GM20000 (cell line): ENCODE data around the gene GALNT1.

Experiments used
- DNase-seq: peaks from one replicate; pipeline ENCODE4 v3.0.0; 2012; ENCODE audit warnings: low spot score
- TF ChIP-seq, protein P1 (sequence below): IDR thresholded peaks from 2 replicates; pipeline ENCODE4 v1.5.1; 2012; ENCODE audit warnings: mild to moderate bottlenecking, control low read depth; ENCODE audit errors: extremely low read depth, missing control alignments

The GALNT1 gene

DNA sequence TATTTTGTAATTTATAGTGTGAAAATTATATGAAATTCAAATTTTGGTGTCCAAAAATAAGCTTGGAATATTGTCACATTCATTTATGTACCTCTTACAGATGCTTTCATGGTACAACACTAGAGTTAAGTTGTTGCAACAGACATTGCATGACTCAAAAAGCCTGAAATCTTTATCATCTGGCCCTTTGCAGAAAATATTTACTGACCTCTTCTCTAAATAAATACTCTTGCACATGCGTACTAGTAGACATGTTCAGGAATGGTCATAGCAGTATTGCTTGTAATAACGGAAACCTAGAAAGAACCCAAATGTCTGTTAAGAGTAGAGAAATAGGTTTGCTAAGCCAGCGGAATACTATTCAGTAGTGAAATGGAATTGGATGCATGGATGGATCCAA lies 60.4 kb downstream of the GALNT1 start:
- TF ChIP-seq, protein P1, sequence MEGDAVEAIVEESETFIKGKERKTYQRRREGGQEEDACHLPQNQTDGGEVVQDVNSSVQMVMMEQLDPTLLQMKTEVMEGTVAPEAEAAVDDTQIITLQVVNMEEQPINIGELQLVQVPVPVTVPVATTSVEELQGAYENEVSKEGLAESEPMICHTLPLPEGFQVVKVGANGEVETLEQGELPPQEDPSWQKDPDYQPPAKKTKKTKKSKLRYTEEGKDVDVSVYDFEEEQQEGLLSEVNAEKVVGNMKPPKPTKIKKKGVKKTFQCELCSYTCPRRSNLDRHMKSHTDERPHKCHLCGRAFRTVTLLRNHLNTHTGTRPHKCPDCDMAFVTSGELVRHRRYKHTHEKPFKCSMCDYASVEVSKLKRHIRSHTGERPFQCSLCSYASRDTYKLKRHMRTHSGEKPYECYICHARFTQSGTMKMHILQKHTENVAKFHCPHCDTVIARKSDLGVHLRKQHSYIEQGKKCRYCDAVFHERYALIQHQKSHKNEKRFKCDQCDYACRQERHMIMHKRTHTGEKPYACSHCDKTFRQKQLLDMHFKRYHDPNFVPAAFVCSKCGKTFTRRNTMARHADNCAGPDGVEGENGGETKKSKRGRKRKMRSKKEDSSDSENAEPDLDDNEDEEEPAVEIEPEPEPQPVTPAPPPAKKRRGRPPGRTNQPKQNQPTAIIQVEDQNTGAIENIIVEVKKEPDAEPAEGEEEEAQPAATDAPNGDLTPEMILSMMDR, result no peak
- DNase-seq, result no peak

DNA sequence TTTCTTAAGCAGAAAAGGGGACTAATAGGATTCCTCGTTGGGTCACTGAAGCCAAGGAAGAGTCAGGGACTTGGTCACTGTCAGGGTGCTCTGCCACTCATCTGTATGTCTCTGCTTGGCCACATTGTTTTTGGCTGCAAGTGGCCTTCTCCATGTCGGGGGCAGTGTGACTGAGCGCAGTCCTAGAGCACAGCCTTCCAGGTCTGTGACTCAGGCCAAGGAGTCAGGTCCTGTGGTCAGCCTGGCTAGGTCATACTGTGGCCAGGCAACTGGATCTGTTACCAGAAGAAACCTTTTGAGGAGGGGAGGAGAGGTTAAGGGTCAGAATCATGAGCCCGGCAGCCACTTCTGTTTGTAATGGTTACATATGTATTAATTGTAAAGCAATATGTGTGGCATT lies 61.3 kb downstream of the GALNT1 start:
- TF ChIP-seq, protein P1, result no peak

DNA sequence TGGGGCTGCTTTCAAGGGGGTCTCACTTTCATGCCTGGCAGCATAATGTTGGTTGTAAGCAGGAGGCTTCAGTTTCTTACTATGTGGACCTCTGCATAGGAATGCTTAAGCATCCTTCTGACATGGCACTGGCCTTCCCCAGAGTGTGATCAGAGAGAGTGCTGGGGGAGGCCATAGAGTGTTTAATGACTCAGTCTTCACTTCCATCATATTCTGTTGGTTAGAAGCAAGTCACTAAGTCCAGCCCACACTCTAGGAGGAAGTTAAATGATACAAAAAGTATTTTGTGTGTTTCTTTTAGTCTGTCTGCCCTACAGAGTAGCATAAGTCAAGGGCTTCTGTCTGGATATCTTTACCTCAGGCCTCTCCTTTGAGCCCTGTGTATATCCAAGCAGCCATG lies 64.9 kb downstream of the GALNT1 start:
- TF ChIP-seq, protein P1, result no peak
- no peak for DNase-seq

More for the DNA sequence above, 61.3 kb downstream of the GALNT1 start:
- no peak for DNase-seq

DNA sequence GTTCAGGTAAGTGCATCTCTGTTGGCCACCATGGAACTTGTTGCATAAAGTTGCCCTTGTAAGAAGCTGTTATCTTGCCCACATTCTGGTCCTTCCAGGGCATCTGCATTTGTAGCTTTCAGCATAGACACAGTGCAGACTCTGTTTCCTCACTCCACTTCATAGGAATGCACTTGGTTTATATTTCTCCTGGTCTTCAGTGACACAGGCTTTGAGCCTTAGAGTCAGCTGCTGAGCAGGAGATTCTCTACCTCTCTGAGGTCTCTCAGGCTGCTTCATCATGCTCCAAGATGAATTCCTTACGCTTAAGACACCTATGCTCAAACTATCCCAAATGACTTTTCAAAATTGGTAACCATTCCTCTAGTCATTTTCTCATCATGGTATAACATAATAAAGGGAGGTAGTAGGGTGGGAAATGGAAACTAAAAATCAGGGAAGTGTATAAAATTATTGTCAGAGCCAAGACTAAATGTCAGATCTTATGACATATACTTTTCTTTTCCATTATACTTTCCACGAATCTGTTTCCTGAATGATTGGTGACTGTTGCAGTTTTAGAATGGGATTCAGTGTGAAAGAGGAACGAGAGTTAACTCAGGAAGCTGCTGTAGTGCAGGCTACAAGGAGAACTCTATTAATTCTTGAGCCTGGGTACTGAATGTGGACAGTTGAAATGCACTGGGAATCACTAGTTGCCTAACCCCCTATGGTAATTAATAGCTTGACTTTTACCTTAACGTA lies 72.0 kb downstream of the GALNT1 start:
- DNase-seq, result no peak
- TF ChIP-seq, protein P1, result no peak

DNA sequence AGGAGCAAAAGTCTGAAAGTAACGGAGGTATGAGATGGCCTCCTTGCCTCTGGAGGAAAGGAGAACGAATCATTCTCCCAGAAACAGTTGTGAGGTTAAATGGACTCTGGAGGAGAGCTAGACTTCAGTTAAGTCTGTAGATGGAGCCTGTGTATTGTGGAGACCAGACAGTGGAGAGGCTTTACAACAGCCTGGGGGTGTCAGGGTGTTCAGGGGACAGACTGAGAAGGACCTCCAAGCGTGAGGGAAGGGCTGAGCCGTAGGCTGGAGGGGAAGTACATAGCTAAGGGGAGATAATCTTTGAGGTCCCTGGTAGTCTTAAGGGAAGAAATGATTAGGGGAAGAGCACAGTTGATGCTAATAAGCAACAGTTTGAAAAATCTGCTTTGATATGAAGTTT lies 76.6 kb downstream of the GALNT1 start:
- TF ChIP-seq, protein P1, result no peak
- DNase-seq, result no peak

DNA sequence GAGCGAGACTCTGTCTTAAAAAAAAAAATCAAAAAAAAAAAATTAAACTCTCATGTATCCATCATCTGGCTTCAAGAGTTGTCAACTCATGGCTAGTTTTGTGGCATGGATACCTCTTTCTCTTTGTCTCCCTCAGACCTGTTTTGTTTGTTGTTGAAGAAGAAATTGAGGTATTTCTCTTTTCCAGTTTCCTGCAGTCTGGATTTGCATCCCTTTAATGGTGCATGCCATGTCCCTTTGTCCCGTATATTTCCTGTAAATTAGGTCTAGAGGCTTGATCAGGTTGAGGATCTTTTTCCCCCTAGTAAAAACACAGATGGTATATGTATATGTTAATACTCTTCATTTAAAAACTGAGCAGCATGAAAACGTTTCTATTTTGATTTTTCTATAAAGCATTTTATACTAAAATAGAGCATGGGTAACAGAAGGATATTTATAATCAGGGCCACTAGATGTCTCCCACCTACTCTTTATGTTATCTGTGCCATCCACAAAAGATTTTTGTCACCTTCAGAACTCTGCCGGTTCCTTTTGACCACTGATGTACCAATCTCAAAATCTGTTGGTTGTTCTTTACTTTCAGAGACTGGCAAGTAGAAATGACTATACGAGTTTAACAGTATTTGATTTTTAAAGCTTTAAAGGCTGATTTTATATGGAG lies 80.1 kb downstream of the GALNT1 start:
- TF ChIP-seq, protein P1, result no peak
- peak; percentile 13 for DNase-seq

DNA sequence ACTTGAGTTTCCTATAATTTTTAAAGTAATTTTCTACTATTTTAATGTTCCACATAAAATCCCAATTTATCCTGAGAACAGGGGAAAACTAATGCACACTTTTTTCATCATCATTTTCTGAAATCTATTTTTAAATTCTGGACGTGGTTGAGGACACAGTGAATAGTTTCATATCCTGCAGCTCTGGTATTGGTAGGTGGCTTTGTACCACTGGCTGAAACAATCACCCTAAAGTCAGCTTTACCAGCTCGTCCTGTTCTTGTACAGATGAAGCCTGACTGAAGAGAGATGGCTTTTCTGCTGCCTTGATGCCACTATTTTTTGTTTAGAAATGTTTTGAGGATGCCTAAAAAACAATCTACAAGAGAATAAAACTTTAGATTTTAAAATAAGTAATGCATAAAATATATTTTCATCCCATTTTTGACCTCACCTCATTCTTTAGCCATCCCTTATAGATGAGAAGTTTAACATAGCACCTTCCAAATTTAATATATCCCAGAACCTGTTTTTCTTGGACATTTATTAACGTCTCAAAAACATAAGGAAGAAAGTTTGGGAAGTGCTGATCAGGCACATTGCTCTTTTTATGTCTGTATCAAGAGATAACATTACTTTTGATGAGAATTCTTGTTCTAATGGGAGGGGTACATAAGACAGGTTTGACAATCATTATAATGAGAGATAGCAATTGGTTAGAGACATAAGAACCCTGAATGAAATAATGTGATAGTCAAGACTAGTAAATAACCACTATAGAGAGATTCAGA lies 80.9 kb downstream of the GALNT1 start:
- DNase-seq, result peak; percentile 7
- TF ChIP-seq, protein P1, result no peak
